Activated naive CD4-positive, alpha-beta T cell treated with anti-CD3 and anti-CD28 coated beads for 36 hours (primary cell): ENCODE measurements around the gene SHC1. TPM values are rescaled to one million over a fixed set of nuclear protein-coding genes. Genes with fewer than 3 reads are reported as not detected.

Source experiments
- CTCF ChIA-PET: fragments of 350-600 bp; sonication (Branson Sonifier 250); formaldehyde crosslinking; loops from one replicate; lab custom pipeline; 2021; ENCODE audit warnings: antibody characterized with exemption; lab: Charles Lee
- DNase-seq: peaks from one replicate; pipeline ENCODE4 v3.0.0-alpha.2; 2020
- H3K27ac Mint-ChIP-seq: one replicate; pipeline ENCODE4 v1.8.0; 2021; ENCODE audit warnings: mild to moderate bottlenecking, mixed read lengths
- H3K27me3 Mint-ChIP-seq: one replicate; pipeline ENCODE4 v1.8.0; 2021; ENCODE audit warnings: low read depth, mixed read lengths
- H3K36me3 Mint-ChIP-seq: one replicate; pipeline ENCODE4 v1.8.0; 2021; ENCODE audit warnings: low read depth, mixed read lengths
- H3K4me1 Mint-ChIP-seq: one replicate; pipeline ENCODE4 v1.8.0; 2021; ENCODE audit warnings: low read depth, mixed read lengths
- H3K4me3 Mint-ChIP-seq: one replicate; pipeline ENCODE4 v1.8.0; 2021; ENCODE audit warnings: mild to moderate bottlenecking, moderate library complexity, mixed read lengths
- H3K9me3 Mint-ChIP-seq: one replicate; pipeline ENCODE4 v1.8.0; 2021; ENCODE audit warnings: mixed read lengths
- intact Hi-C: fragments of 100-400 bp; cut with micrococcal nuclease; formaldehyde crosslinking; loops from one replicate; pipeline ENCODE4 v1.15.1; 2023
- total RNA-seq, 2 experiments: library from RNA; stranded (reverse); gene quantifications; one replicate each; pipeline ENCODE4 v1.2.3, GENCODE V29; 2021

Gene SHC1
- total RNA-seq, 2 experiments from 2014 or later: 35.5 to 40.8 TPM

DNA sequence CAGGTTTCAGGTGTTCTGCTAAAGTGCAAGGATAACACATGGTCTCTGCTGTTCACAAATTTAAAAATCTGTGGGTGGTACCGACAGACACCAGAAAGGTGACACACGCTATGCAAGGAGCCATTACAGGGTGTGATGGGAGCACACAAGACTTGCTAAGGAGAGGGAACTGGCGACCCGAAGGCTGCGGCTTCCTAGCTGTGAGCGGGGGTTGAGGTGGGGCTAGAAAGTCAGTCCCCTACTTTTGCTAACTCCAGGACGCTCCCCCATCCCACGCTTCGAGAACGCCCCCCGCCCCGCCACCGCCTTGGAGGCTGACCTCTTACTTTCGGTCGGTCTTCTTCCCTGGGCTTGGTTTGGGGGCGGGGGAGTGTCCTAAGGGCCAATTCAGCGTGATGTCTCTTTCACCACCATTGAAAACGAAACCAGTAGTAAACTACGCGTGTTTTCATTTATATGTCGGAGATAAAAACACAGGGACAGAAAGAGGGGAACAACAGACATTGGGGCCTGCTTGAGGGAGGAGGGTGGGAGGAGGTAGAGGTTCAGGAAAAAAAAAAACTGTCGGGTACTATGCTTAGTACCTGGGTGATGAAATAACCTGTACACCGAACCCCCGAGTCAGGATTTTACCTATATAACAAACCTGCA, 5.0 kb upstream of the SHC1 start:
- CTCF ChIA-PET: interaction anchor here (1.2 kb wide), 1 partner anchor 68 kb away, joined by 7 read pairs; no protein-coding TSS in a partner anchor
- intact Hi-C loops: loop anchor here (2.0 kb wide), 1 partner anchor 159 kb away; the partner anchor contains the start of gene SLC50A1
- no peak overlapping the region for H3K27ac Mint-ChIP-seq

DNA sequence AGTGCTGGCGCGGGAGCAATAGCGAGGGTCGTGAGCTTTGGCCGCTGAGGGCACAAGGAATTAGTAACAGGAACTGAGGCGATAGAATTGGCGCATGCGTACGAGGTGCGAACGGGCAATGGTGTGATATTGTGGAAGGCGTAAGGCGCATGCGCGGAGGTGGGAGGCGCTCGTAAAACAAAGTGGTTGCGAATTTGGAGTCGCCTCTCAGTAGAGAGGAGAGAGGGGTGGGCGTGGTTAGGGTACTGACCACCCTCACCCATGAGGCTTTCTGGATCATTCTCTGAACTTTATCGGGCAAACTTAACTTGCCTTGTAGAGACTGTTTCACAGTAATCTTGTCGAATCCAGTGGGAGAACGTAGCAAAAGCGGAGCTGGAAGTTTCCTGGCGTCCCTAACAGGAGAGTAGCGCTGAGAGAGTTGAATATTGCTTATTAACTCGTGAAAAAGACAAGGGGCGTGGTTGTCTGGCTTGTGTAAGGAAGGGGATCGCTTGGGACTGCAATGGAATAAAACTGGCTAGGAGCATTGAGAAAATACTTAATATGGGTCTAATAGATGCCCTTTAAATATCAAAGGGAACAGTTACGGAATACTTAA, 4.4 kb upstream of the SHC1 start:
- intact Hi-C loops: loop anchor here (1.0 to 5.0 kb wide), 11 partner anchors 8 to 217 kb away; partner anchors contain the start of genes EFNA4, FLAD1, PMVK and PYGO2
- no peak overlapping the region for H3K27ac Mint-ChIP-seq
- H3K36me3 Mint-ChIP-seq: peaks cover 27% of the 10 kb centered on the region
- H3K9me3 Mint-ChIP-seq: no peaks in the 10 kb centered on the region
- H3K27me3 Mint-ChIP-seq: no peaks in the 10 kb centered on the region
- CTCF ChIA-PET: interaction anchor here (0.6 to 1.5 kb wide), 2 partner anchors 24 to 49 kb away, joined by 3 to 5 read pairs; no protein-coding TSS in a partner anchor
- H3K4me3 Mint-ChIP-seq: no peak overlapping the region
- DNase-seq: peak; percentile 97
- peaks cover 31% of the 10 kb centered on the region for H3K4me1 Mint-ChIP-seq

More for the DNA sequence above, 5.0 kb upstream of the SHC1 start:
- Mint-ChIP-seq H3K4me1 (peaks cover 31% of the 10 kb centered on the region), H3K9me3 (no peaks in the 10 kb centered on the region), H3K36me3 (peaks cover 30% of the 10 kb centered on the region), H3K4me3 (no peak overlapping the region), H3K27me3 (no peaks in the 10 kb centered on the region)
- peak; percentile 38 for DNase-seq

DNA sequence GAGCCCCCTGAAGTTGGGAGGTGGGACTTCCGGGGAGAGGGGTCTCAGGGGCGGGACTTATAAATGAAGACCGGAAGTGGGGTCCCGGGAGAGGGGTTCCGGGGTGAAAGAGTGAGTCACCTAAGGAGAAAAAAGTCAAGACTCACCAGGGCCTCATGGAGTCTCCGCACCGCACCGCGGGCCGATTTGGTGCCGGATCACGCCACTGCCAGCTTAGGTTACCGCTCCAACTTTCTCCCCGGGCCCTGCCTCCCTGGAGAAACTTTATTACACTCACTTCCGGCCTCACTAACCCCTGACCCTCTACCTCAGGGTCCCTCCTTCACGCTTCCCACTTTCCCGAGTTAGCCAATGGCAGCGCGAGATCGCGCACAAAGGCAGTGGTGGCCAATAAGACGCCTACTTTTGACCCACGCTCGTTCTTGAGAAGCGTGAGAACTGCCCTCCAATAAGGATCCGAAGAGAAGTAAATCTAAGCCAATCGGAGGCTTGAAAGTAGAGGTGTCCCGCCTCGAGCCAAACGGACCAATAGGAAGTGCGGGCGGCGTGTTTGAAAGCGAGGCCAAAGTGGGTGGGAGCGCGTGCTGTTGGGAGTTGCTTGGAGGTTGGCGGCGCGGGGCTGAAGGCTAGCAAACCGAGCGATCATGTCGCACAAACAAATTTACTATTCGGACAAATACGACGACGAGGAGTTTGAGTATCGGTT, 3.7 kb upstream of the SHC1 start, which contains the start of gene CKS1B:
Gene CKS1B, plus strand, starts transcription at position 580 of the 706 bp plus-strand sequence. Its CDS starts 65 bp downstream, at position 645.
- Mint-ChIP-seq H3K4me1 (peaks cover 32% of the 10 kb centered on the region), H3K27ac (no peak within 1 kb of the TSS), H3K36me3 (peaks cover 25% of the 10 kb centered on the region), H3K4me3 (no peak within 1 kb of the TSS), H3K27me3 (no peaks in the 10 kb centered on the region), H3K9me3 (no peaks in the 10 kb centered on the region)
- CTCF ChIA-PET: interaction anchor here (0.6 to 1.5 kb wide), 4 partner anchors 13 to 49 kb away, joined by 3 to 5 read pairs (median 4); partner anchors contain the start of gene PYGO2
- intact Hi-C loops: loop anchor here (1.0 to 5.0 kb wide), 11 partner anchors 9 to 218 kb away; partner anchors contain the start of genes EFNA4, FLAD1, PMVK and PYGO2
- DNase-seq: peak; percentile 99

DNA sequence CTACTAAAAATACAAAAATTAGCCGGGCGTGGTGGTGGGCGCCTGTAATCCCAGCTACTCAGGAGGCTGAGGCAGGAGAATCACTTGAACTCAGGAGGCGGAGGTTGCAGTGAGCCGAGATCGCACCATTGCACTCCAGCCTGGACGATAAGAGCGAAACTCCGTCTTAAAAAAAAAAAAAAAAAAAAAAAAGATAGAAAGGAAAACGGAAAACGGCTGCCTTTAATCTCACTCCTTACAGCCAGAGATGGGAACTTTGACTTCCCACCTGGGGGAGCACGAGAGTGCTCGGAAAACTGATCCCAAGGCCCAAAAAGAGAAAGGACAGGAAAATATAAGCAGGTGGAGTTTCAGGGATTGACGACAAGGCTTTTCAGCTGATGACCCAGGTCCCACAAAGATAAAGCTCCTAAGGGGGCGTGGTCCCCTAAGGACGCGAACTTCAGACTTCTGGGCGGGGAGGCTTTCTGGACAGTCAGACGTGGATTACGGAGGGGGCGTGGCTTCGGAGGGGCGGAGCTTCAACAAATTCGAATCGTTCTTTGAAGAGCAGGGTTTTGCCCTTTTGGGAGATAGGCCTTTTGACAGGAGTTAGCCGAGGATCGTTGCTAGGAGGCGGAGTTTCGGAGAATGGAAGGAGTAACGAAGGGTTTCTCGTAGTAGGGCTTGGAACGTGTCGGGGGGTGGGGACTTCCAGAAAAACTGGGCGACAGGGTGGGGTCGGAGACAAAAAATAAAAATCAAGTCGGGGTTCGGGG, 3.0 kb upstream of the SHC1 start:
- peaks cover 35% of the 10 kb centered on the region for H3K4me1 Mint-ChIP-seq
- H3K27ac Mint-ChIP-seq: no peak overlapping the region
- H3K27me3 Mint-ChIP-seq: no peaks in the 10 kb centered on the region
- H3K9me3 Mint-ChIP-seq: no peaks in the 10 kb centered on the region
- intact Hi-C loops: loop anchor here (1.0 to 5.0 kb wide), 11 partner anchors 10 to 219 kb away; partner anchors contain the start of genes EFNA4, FLAD1, PMVK and PYGO2
- no peak overlapping the region for H3K4me3 Mint-ChIP-seq
- peaks cover 22% of the 10 kb centered on the region for H3K36me3 Mint-ChIP-seq
- CTCF ChIA-PET: interaction anchor here (0.6 to 1.5 kb wide), 3 partner anchors 12 to 31 kb away, joined by 3 to 5 read pairs (median 4); partner anchors contain the start of gene PYGO2
- DNase-seq: peak; percentile 99

DNA sequence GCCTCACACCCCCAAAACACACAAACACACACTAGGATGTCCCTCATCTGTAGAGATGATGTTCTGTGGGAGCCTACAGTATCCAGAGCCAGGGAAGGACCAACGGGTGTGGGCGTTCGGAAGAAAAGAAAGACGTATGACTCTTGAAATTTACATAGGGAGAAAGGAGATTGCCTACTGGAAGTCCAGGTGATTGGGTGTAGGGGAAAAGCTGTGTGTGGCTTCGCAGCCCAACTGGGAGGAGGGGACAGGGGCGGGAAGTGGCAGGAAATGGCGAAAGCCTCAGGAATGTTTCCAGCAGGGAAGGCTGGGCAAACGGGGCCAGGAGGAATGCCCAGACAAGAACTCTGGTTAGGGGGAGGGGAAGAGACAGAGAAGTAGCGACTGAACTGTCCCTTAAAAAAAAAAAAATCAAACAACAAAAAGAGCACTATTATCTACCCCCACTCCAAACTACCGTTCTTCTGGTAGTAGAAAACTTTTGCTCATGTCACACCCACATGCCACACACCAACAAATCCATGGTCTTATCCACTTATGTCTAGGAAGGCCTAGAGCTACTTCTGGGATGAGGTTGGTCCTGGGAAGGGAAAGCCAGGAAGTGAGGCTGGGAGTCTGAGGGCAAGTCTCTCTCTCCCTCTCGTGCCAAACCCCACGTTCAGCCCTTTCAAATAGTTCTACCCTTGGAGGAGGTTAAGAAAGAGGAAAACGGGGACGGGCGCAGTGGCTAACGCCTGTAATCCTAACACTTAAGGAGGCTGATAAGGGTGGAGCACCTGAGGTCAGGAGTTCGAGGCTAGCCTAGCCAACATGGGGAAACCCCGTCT, 2.2 kb upstream of the SHC1 start:
- intact Hi-C loops: loop anchor here (5.0 kb wide), 1 partner anchor 220 kb away; no protein-coding TSS in a partner anchor
- Mint-ChIP-seq H3K27me3 (no peaks in the 10 kb centered on the region), H3K4me1 (peaks cover 32% of the 10 kb centered on the region), H3K4me3 (no peak overlapping the region), H3K27ac (peak overlapping the region; percentile 82), H3K36me3 (peaks cover 19% of the 10 kb centered on the region), H3K9me3 (no peaks in the 10 kb centered on the region)
- no peak for DNase-seq
- CTCF ChIA-PET: interaction anchor here (1.6 kb wide), 1 partner anchor 78 kb away, joined by 6 read pairs; the partner anchor contains the start of gene ADAM15

DNA sequence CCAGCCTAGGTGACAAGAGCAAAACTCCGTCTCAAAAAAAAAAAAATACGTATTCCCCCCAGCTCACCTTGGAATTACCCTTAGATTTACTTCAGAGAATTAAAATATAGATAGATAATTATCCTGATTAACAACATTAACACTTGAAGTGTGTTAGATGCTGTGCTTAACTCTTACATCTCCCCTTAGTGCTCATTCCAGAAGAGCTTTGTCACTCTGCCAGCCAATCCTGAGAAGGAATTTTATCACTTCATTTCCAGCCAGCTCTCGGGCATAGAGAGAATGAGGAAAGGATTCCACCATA, 1.6 kb upstream of the SHC1 start:
- H3K27ac Mint-ChIP-seq: peak overlapping the region; percentile 82
- H3K36me3 Mint-ChIP-seq: peaks cover 18% of the 10 kb centered on the region
- intact Hi-C loops: loop anchor here (5.0 kb wide), 1 partner anchor 220 kb away; no protein-coding TSS in a partner anchor

DNA sequence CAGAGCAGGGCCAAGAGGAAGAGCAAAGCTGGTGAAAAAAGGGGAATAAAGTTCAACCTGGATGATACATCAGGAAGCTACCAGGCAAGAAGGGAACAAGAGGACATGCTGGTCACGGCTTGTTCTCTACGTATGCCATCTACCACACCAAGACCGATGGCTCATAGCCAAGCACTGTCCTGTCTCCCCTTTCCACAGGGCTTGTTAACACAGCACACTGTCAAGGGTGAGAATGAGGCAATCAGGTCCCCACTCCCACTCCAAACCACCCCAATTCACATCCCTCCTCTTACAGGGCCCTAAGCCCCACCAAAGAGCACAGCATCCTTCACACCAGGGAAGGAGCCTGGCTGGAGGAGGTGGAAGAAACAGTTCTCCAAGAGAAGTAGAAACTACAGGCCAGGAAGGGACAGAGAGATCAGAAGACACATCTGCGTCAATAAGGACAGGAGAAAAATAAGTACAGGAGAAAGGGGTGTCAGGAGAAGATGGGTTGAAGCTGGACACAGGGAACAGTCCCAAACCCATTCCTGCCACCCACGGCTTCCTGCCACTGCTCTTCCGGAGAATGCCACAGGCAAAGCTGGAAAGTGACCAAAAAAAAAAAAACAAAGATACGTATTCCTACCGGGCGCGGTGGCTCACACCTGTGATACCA, 923 bp upstream of the SHC1 start:
- Mint-ChIP-seq H3K4me3 (no peak overlapping the region), H3K9me3 (no peaks in the 10 kb centered on the region), H3K36me3 (peaks cover 20% of the 10 kb centered on the region), H3K4me1 (peaks cover 32% of the 10 kb centered on the region), H3K27me3 (no peaks in the 10 kb centered on the region), H3K27ac (peak overlapping the region; percentile 74)
- CTCF ChIA-PET: interaction anchor here (0.8 to 1.7 kb wide), 7 partner anchors 10 to 120 kb away, joined by 3 to 13 read pairs (median 5); partner anchors contain the start of genes ADAM15, PBXIP1 and PYGO2
- intact Hi-C loops: loop anchor here (5.0 kb wide), 1 partner anchor 221 kb away; no protein-coding TSS in a partner anchor
- no peak for DNase-seq

More for the DNA sequence above, 1.6 kb upstream of the SHC1 start:
- DNase-seq: no peak
- no peak overlapping the region for H3K4me3 Mint-ChIP-seq
- H3K27me3 Mint-ChIP-seq: no peaks in the 10 kb centered on the region
- H3K9me3 Mint-ChIP-seq: no peaks in the 10 kb centered on the region
- peaks cover 31% of the 10 kb centered on the region for H3K4me1 Mint-ChIP-seq
- CTCF ChIA-PET: interaction anchor here (0.8 to 1.7 kb wide), 4 partner anchors 10 to 108 kb away, joined by 3 to 13 read pairs (median 5); partner anchors contain the start of genes ADAM15 and PYGO2

DNA sequence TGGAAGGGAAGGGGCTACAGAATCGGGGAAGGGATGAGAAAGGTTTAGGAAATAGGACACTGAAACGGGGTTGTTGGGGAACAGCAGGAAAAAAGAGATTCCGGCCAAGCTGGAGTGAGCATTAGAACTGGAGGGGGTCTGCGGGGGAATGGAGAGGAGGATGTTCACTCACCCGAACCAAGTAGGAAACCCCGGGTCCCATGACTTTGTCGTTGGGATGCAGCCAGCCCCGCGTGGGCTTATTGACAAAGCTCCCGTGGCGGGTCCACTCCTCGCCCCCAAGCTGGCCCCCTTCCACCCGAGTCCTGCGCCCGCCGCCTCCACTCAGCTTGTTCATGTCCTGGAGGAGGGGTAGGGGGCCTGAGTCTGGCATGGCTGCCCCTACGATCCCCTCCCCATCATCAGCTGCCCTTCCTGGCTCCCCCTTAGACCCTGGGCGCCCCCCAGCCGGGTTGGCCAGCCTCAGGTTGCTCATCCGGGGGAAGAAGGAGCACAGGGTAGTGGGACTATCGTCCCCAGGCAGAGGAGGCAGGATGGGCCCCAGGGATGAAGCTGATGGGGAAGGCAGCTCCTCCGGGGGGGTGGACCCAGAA, 591 bp downstream of the SHC1 start:
- H3K9me3 Mint-ChIP-seq: no peaks in the 10 kb centered on the region
- H3K27me3 Mint-ChIP-seq: no peaks in the 10 kb centered on the region
- H3K36me3 Mint-ChIP-seq: peaks cover 17% of the 10 kb centered on the region
- intact Hi-C loops: loop anchor here (5.0 kb wide), 1 partner anchor 222 kb away; no protein-coding TSS in a partner anchor
- H3K4me1 Mint-ChIP-seq: peaks cover 32% of the 10 kb centered on the region
- peak overlapping the region; percentile 32 for H3K27ac Mint-ChIP-seq
- no peak overlapping the region for H3K4me3 Mint-ChIP-seq
- CTCF ChIA-PET: interaction anchor here (0.5 to 1.6 kb wide), 9 partner anchors 14 to 520 kb away, joined by 3 to 9 read pairs (median 3); partner anchors contain the start of genes ADAM15 and PBXIP1
- no peak for DNase-seq

DNA sequence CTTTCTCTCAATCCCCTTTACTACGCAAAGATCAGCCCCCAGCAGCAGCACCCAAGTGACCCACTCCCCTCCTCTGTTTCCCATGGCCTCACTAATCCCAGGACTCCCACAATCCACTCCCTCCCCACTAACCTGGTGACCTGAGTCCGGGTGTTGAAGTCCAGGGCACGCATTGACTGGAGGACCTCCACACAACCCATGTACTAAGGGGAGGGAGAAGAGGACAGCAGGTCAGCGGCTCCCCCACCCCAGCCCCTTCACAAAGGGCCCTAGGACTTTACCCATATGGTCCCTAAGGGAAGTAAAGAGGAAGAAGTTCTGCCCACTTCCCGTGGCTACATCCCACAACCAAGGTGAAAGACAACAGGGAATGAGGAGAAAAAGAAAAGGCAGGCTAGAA, 1.3 kb downstream of the SHC1 start:
- Mint-ChIP-seq H3K36me3 (peaks cover 19% of the 10 kb centered on the region), H3K4me1 (peaks cover 34% of the 10 kb centered on the region), H3K27me3 (no peaks in the 10 kb centered on the region), H3K27ac (peak overlapping the region; percentile 68), H3K4me3 (no peak overlapping the region), H3K9me3 (no peaks in the 10 kb centered on the region)
- DNase-seq: no peak
- CTCF ChIA-PET: interaction anchor here (1.1 kb wide), 1 partner anchor 20 kb away, joined by 3 read pairs; no protein-coding TSS in a partner anchor
- intact Hi-C loops: no loop called here

DNA sequence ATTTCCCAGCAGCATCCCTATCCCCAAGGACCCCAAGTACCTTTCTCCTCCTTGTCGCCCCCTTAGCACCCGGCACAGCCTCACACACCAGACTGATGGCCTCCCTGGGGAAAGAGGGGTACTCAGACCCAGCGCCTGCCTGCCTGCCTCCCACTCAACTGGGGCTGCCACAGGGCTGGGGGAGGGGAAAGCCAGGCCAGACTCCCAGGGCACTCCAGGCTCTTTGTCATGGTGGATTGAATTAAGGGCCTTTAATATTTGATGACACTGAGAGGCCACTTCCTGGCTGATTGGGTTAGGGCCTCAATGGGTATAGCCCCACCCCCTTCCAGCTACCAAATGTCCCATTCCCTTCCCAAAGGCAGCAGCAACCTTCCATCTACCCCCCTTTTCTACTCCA, 1.8 kb downstream of the SHC1 start:
- DNase-seq: no peak
- peak overlapping the region; percentile 68 for H3K27ac Mint-ChIP-seq
- H3K4me1 Mint-ChIP-seq: peaks cover 37% of the 10 kb centered on the region
- H3K9me3 Mint-ChIP-seq: no peaks in the 10 kb centered on the region
- no peak overlapping the region for H3K4me3 Mint-ChIP-seq
- H3K36me3 Mint-ChIP-seq: peaks cover 22% of the 10 kb centered on the region
- intact Hi-C loops: no loop called here
- no peaks in the 10 kb centered on the region for H3K27me3 Mint-ChIP-seq
- CTCF ChIA-PET: no interaction called here
